KMS-11 (cell line): ENCODE results near the gene BNC2.

Source experiments
- H2AFZ ChIP-seq: fragments of 200-600 bp; sonication (generic); 2 replicates; pipeline ENCODE4 v1.6.1; 2016; ENCODE audit warnings: antibody characterized with exemption, mixed run types, low read depth
- H3K27ac ChIP-seq: fragments of 200-600 bp; sonication (generic); 2 replicates; pipeline ENCODE4 v1.6.1; 2016; ENCODE audit warnings: mild to moderate bottlenecking, mixed run types
- H3K27me3 ChIP-seq: fragments of 200-600 bp; sonication (generic); 2 replicates; pipeline ENCODE4 v1.6.1; 2017; ENCODE audit warnings: mild to moderate bottlenecking, low read depth, mixed run types, moderate library complexity; ENCODE audit not compliant: insufficient read depth
- H3K36me3 ChIP-seq: fragments of 200-600 bp; sonication (generic); 2 replicates; pipeline ENCODE4 v1.6.1; 2017; ENCODE audit warnings: mild to moderate bottlenecking, mixed run types; ENCODE audit not compliant: insufficient read depth
- H3K4me1 ChIP-seq: fragments of 200-600 bp; sonication (generic); 2 replicates; pipeline ENCODE4 v1.6.1; 2016; ENCODE audit warnings: mild to moderate bottlenecking, low read depth, mixed run types; ENCODE audit not compliant: poor library complexity, severe bottlenecking
- H3K4me2 ChIP-seq: fragments of 200-600 bp; sonication (generic); 2 replicates; pipeline ENCODE4 v1.7.0; 2016; ENCODE audit warnings: mild to moderate bottlenecking, mixed run types
- H3K4me3 ChIP-seq: fragments of 200-600 bp; sonication (generic); IDR thresholded peaks from 2 replicates; pipeline ENCODE4 v1.6.1; 2017; ENCODE audit warnings: low read depth, low read length, mixed read lengths; ENCODE audit not compliant: insufficient read depth
- H3K79me2 ChIP-seq: fragments of 200-600 bp; sonication (generic); 2 replicates; pipeline ENCODE4 v1.6.1; 2016; ENCODE audit warnings: low read depth, mixed run types; ENCODE audit not compliant: insufficient read depth
- H3K9ac ChIP-seq: fragments of 200-600 bp; sonication (generic); 2 replicates; pipeline ENCODE4 v1.6.1; 2016; ENCODE audit warnings: mild to moderate bottlenecking, mixed run types
- H4K20me1 ChIP-seq: fragments of 200-600 bp; sonication (generic); 2 replicates; pipeline ENCODE4 v1.6.1; 2016; ENCODE audit warnings: mild to moderate bottlenecking, mixed run types; ENCODE audit not compliant: insufficient read depth
- CTCF ChIP-seq: fragments of 200-600 bp; sonication (generic); conservative IDR thresholded peaks from 2 replicates; pipeline ENCODE4 v1.6.1; 2017; ENCODE audit warnings: low read depth, mild to moderate bottlenecking, antibody characterized with exemption, low read length, moderate library complexity, mixed read lengths

The BNC2 gene

GRCh38 chr9:16801871-16802466 is 68.5 kb downstream of the BNC2 start:
- Histone ChIP-seq H3K4me3 (no peak overlapping the region), H3K9ac (no peak overlapping the region), H3K36me3 (no peaks in the 10 kb centered on the region), H3K79me2 (no peaks in the 10 kb centered on the region), H3K4me1 (peaks cover 17% of the 10 kb centered on the region), H3K4me2 (no peak overlapping the region), H2AFZ (no peak overlapping the region), H3K27me3 (no peaks in the 10 kb centered on the region), H3K27ac (no peak overlapping the region), H4K20me1 (no peaks in the 10 kb centered on the region)
- TF ChIP-seq CTCF: no peak

DNA sequence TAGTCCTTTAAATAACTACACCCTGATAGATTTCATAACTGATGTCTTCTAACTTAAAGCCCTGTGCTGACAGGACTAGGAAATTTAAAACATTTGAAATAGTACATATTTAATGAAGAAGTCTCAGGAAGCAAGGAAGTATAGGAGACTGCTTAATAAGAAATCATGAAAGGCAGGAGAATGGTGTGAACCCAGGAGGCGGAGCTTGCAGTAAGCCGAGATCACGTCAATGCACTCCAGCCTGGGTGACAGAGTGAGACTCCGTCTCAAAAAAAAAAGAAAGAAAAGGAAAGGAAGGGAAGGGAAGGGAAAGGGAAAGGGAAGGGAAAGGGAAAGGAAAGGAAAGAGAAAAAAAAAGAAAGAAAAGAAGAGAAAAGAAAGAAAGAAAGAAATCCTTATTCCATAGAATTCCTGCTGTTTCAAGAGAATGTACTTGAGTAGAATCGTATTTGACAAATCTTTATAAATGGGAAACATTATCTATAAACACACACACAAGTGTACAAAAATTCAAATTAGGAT is 74.1 kb downstream of the BNC2 start:
- H3K4me2 ChIP-seq: no peak overlapping the region
- H3K27me3 ChIP-seq: no peaks in the 10 kb centered on the region
- no peaks in the 10 kb centered on the region for H3K79me2 ChIP-seq
- no peaks in the 10 kb centered on the region for H3K4me1 ChIP-seq
- TF ChIP-seq CTCF: no peak
- no peak overlapping the region for H3K9ac ChIP-seq
- no peak overlapping the region for H3K27ac ChIP-seq
- H3K4me3 ChIP-seq: no peak overlapping the region
- no peak overlapping the region for H2AFZ ChIP-seq
- no peaks in the 10 kb centered on the region for H3K36me3 ChIP-seq
- H4K20me1 ChIP-seq: no peaks in the 10 kb centered on the region

- no peak overlapping the region for H3K4me2 ChIP-seq
- no peaks in the 10 kb centered on the region for H3K36me3 ChIP-seq
Measured at GRCh38 chr9:16794871-16795639, 75.4 kb downstream of the BNC2 start.

DNA sequence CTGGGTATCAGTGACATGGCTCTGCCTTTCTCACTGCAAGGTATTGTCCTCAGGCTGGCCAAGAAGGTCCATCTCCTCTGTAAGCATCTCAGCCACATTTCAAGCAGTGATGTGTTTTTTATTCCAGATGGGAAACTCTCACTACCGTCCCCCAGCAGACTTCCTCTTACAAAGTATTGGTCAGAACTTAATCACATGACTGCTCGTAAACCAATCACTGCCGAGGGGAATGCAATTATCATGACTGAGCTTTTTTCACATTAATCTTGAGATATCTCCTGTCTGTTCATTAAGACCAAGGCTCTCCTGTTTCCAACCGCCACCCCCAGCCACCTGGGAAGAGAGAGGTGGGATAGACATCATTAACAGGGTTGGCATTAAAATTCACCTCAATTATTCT is 76.4 kb downstream of the BNC2 start:
- H3K9ac ChIP-seq: no peak overlapping the region
- no peak overlapping the region for H3K27ac ChIP-seq

More at GRCh38 chr9:16794871-16795639, 75.4 kb downstream of the BNC2 start:
- no peak overlapping the region for H2AFZ ChIP-seq
- no peaks in the 10 kb centered on the region for H3K79me2 ChIP-seq
- no peaks in the 10 kb centered on the region for H3K27me3 ChIP-seq
- no peaks in the 10 kb centered on the region for H3K4me1 ChIP-seq
- no peak overlapping the region for H3K9ac ChIP-seq
- H3K27ac ChIP-seq: no peak overlapping the region
- no peak for TF ChIP-seq CTCF
- no peak overlapping the region for H3K4me3 ChIP-seq
- no peaks in the 10 kb centered on the region for H4K20me1 ChIP-seq

More for the DNA sequence above, 76.4 kb downstream of the BNC2 start:
- TF ChIP-seq CTCF: no peak
- no peak overlapping the region for H2AFZ ChIP-seq
- H4K20me1 ChIP-seq: no peaks in the 10 kb centered on the region
- no peaks in the 10 kb centered on the region for H3K4me1 ChIP-seq
- H3K36me3 ChIP-seq: no peaks in the 10 kb centered on the region
- H3K79me2 ChIP-seq: no peaks in the 10 kb centered on the region
- H3K27me3 ChIP-seq: no peaks in the 10 kb centered on the region
- H3K4me3 ChIP-seq: no peak overlapping the region
- no peak overlapping the region for H3K4me2 ChIP-seq
